GM19452 (cell line): ENCODE data around the gene SDK1.

ENCODE experiments used
- ATAC-seq: cut with Tn5 transposase; IDR thresholded peaks from one replicate; pipeline ENCODE4 v1.9.1; 2021; ENCODE audit not compliant: unreplicated experiment

The SDK1 gene

GRCh38 chr7:3767917-3768777 lies 467.1 kb downstream of the SDK1 start:
- no peak for ATAC-seq

GRCh38 chr7:3771906-3772305 lies 470.9 kb downstream of the SDK1 start:
- no peak for ATAC-seq

- no peak for ATAC-seq
These were observed 477.3 kb downstream of the SDK1 start for GRCh38 chr7:3778345-3778744.

- no peak for ATAC-seq
These were observed 479.0 kb downstream of the SDK1 start for GRCh38 chr7:3780016-3780415.

GRCh38 chr7:3780525-3780924 lies 479.5 kb downstream of the SDK1 start:
- no peak for ATAC-seq

GRCh38 chr7:3781607-3782006 lies 480.6 kb downstream of the SDK1 start:
- ATAC-seq: no peak

GRCh38 chr7:3787717-3788264 lies 486.7 kb downstream of the SDK1 start:
- ATAC-seq: no peak

GRCh38 chr7:3790803-3791202 lies 489.8 kb downstream of the SDK1 start:
- ATAC-seq: no peak

- ATAC-seq: no peak
These were observed 490.3 kb downstream of the SDK1 start for GRCh38 chr7:3791327-3791726.

GRCh38 chr7:3795141-3795540 lies 494.1 kb downstream of the SDK1 start:
- no peak for ATAC-seq

GRCh38 chr7:3795781-3796180 lies 494.7 kb downstream of the SDK1 start:
- no peak for ATAC-seq

- ATAC-seq: no peak
These were observed 504.1 kb downstream of the SDK1 start for GRCh38 chr7:3805151-3805550.

GRCh38 chr7:3806516-3806915 lies 505.5 kb downstream of the SDK1 start:
- ATAC-seq: no peak

- ATAC-seq: no peak
These were observed 506.8 kb downstream of the SDK1 start for GRCh38 chr7:3807824-3808223.

- ATAC-seq: no peak
These were observed 520.4 kb downstream of the SDK1 start for GRCh38 chr7:3821488-3821887.

- ATAC-seq: no peak
These were observed 524.4 kb downstream of the SDK1 start for GRCh38 chr7:3825491-3825890.

- no peak for ATAC-seq
These were observed 531.1 kb downstream of the SDK1 start for GRCh38 chr7:3832199-3832598.

GRCh38 chr7:3835109-3835508 lies 534.1 kb downstream of the SDK1 start:
- ATAC-seq: no peak

- no peak for ATAC-seq
These were observed 535.8 kb downstream of the SDK1 start for GRCh38 chr7:3836855-3837254.

GRCh38 chr7:3844540-3845151 lies 543.6 kb downstream of the SDK1 start:
- ATAC-seq: no peak

- ATAC-seq: no peak
These were observed 545.7 kb downstream of the SDK1 start for GRCh38 chr7:3846738-3847137.

GRCh38 chr7:3847336-3847735 lies 546.3 kb downstream of the SDK1 start:
- ATAC-seq: no peak
